Ishikawa (cell line): ENCODE data around the gene RNF213.

Source experiments
- CEBPB ChIP-seq: IDR thresholded peaks from 2 replicates; pipeline ENCODE4 v1.6.1; 2012
- CREB1 ChIP-seq: IDR thresholded peaks from 2 replicates; pipeline ENCODE4 v1.6.1; 2012; ENCODE audit warnings: low read depth
- EGR1 ChIP-seq: IDR thresholded peaks from 2 replicates; pipeline ENCODE4 v1.6.1; 2012
- EP300 ChIP-seq: IDR thresholded peaks from 2 replicates; pipeline ENCODE4 v1.6.1; 2012; ENCODE audit warnings: borderline replicate concordance
- FOXM1 ChIP-seq: IDR thresholded peaks from 2 replicates; pipeline ENCODE4 v1.6.1; 2012; ENCODE audit warnings: low read depth, borderline replicate concordance
- NFIC ChIP-seq: IDR thresholded peaks from 2 replicates; pipeline ENCODE4 v1.6.1; 2012
- RAD21 ChIP-seq: IDR thresholded peaks from 2 replicates; pipeline ENCODE4 v1.6.1; 2012; ENCODE audit warnings: low read depth
- TAF1 ChIP-seq: IDR thresholded peaks from 2 replicates; pipeline ENCODE4 v1.6.1; 2012; ENCODE audit warnings: low read depth, mild to moderate bottlenecking
- TCF12 ChIP-seq: IDR thresholded peaks from 2 replicates; pipeline ENCODE4 v1.6.1; 2012; ENCODE audit warnings: low read depth
- TEAD4 ChIP-seq: IDR thresholded peaks from 2 replicates; pipeline ENCODE4 v1.6.1; 2012
- YY1 ChIP-seq: IDR thresholded peaks from 2 replicates; pipeline ENCODE4 v1.6.1; 2012; ENCODE audit warnings: low read depth
- ZBTB7A ChIP-seq: IDR thresholded peaks from 2 replicates; pipeline ENCODE4 v1.6.1; 2012; ENCODE audit warnings: low read depth
- TF ChIP-seq, protein P1 (sequence below): IDR thresholded peaks from 2 replicates; pipeline ENCODE4 v1.6.1; 2012; ENCODE audit warnings: low read depth, mild to moderate bottlenecking
- TF ChIP-seq, protein P2 (sequence below): IDR thresholded peaks from 2 replicates; pipeline ENCODE4 v1.6.1; 2012
- TF ChIP-seq, protein P3 (sequence below): IDR thresholded peaks from 2 replicates; pipeline ENCODE4 v1.6.1; 2012

RNF213 gene

DNA sequence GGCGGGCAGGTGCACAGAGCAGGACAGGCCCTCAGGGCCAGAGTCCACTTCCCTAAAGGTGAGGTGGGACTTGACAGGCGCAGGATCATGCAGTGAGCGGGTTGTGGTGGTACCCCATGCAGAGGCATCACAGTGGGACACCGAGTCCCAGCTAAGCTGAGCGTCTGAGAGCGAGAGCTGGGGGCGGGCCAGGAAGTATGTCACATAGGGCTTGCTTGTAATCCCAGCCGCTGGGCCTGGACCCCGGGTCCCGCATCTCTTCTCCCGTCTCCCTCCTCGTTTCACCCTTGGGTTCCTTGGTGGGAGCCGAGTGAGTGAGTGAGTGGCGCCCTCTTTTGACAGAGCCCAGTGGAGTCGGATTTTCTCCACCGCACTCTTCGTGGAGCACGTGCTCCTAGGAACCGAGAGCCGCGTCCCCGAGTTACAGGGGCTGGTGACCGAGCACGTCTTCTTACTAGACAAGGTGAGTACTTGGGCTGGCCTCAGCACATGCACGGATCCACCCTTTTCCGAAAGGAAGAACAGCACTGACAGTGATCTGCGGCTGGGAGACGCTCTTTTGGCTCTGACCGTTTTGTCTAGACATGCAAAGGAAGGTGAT is 103.5 kb downstream of the RNF213 start:
- TF ChIP-seq EGR1 (no peak), YY1 (no peak), FOXM1 (no peak), RAD21 (peak; percentile 55)

DNA sequence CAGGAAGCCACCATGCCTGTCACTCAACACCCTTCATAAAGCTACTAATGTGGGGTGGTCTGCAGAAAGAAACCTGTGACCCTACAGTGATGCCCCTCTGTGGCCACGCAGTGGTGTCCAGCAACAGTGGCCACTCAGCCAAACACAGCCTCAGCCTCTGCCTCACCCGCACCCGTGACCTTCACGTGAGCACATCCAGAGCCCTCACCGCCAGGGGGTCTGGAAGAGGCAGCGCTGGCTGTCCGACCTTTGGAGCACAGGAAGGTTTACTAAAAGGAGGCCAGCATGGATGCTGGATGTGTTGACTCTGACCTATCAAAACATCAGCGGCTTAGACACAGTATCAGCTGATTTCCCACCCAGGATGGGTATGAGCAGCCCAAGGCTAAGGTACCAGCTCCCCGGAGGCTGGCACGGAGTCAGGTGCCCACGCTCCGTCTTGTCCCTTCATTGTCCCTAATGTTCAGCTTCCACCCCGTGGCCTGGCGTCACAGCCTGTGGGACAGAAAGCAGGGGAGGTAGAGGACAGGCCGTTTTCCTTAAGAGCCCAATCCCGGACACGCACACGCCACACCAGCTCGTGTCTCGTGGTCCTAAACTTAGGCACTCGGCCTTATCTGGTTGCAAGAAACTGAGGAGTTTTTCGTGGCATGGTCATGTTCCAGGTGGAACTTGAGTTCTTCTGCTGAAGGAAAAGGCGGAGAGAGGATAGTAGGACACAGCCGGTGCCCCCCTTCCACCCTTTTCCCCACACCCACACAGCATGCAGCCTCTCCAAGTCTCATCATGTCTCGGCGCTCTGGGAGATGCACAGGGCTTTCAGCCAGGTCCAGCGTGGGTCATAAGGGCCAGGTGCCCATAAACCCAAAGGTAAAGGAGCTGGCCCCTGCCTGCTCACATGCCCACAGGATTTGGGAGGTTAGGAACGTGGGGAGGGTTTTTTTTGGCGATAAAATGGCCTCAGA is 104.6 kb downstream of the RNF213 start:
- no peak for TF ChIP-seq FOXM1
- TF ChIP-seq, protein P1, sequence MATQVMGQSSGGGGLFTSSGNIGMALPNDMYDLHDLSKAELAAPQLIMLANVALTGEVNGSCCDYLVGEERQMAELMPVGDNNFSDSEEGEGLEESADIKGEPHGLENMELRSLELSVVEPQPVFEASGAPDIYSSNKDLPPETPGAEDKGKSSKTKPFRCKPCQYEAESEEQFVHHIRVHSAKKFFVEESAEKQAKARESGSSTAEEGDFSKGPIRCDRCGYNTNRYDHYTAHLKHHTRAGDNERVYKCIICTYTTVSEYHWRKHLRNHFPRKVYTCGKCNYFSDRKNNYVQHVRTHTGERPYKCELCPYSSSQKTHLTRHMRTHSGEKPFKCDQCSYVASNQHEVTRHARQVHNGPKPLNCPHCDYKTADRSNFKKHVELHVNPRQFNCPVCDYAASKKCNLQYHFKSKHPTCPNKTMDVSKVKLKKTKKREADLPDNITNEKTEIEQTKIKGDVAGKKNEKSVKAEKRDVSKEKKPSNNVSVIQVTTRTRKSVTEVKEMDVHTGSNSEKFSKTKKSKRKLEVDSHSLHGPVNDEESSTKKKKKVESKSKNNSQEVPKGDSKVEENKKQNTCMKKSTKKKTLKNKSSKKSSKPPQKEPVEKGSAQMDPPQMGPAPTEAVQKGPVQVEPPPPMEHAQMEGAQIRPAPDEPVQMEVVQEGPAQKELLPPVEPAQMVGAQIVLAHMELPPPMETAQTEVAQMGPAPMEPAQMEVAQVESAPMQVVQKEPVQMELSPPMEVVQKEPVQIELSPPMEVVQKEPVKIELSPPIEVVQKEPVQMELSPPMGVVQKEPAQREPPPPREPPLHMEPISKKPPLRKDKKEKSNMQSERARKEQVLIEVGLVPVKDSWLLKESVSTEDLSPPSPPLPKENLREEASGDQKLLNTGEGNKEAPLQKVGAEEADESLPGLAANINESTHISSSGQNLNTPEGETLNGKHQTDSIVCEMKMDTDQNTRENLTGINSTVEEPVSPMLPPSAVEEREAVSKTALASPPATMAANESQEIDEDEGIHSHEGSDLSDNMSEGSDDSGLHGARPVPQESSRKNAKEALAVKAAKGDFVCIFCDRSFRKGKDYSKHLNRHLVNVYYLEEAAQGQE: no peak
- no peak for TF ChIP-seq ZBTB7A
- TF ChIP-seq CEBPB: no peak
- TF ChIP-seq NFIC: no peak
- TF ChIP-seq RAD21: no peak
- no peak for TF ChIP-seq YY1
- TF ChIP-seq, protein P2, sequence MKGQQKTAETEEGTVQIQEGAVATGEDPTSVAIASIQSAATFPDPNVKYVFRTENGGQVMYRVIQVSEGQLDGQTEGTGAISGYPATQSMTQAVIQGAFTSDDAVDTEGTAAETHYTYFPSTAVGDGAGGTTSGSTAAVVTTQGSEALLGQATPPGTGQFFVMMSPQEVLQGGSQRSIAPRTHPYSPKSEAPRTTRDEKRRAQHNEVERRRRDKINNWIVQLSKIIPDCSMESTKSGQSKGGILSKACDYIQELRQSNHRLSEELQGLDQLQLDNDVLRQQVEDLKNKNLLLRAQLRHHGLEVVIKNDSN: no peak
- TF ChIP-seq EGR1: no peak
- TF ChIP-seq TEAD4: no peak
- no peak for TF ChIP-seq EP300
- TF ChIP-seq TCF12: no peak

DNA sequence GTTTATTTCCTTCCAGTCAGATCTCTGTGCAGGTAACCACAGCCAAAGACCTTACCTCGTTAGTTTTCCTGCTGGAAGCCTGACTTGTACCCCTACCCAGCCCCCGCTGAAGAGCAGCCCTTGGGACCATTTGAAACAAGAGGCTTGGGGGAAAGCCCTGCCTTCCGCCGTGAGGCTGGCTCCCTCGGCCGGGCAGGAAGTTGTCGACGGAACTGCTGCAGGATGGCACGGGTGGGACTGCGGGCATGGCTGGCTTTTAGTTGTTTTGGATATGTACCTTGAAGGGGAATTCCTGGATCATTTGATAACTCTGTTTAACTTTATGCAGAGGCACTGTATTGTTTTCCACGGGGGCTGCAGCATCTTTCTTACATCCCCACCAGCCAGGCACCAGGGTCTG is 105.3 kb downstream of the RNF213 start:
- TF ChIP-seq TAF1 (no peak), EGR1 (no peak)

DNA sequence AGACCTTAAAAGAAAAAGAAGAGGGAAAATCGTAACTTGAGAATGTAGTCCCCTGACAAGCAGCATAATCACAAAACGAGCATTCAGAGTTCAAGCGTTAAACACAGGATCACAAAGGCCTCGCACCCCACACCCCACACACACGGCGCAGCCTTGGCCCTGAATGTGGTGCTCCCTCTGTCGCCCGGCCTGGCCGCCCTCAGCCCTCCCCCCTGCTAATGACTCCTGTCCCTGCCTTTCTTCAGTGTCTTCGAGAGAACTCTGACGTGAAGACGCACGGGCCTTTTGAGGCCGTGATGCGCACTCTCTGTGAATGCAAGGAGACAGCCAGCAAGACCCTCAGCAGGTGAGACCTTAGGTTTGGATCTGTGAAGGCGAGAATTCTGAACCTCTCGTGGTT is 106.9 kb downstream of the RNF213 start:
- TF ChIP-seq EP300 (no peak), CREB1 (no peak), FOXM1 (no peak), RAD21 (no peak), TAF1 (no peak), ZBTB7A (no peak), NFIC (no peak), EGR1 (no peak)
- TF ChIP-seq, protein P2: no peak
- TF ChIP-seq, protein P3, sequence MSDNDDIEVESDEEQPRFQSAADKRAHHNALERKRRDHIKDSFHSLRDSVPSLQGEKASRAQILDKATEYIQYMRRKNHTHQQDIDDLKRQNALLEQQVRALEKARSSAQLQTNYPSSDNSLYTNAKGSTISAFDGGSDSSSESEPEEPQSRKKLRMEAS: no peak

DNA sequence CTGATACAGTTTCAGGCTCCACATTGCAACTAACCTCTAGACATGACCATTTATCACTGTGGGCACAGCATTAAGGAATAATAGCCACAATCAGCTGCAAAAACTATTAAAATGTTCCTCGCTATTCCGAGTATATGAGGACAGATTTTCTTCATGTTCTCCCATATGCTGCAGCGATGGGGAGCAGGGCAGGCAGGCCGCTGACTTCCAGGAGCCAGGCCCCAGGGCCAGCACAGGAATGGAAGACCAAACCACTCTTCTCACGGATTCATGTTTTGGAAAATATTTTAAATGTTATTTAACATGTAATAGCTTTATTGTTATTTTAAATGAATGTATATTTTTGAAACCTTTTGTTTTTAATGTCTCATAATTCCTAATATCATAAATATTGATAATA is 110.5 kb downstream of the RNF213 start:
- TF ChIP-seq EGR1 (no peak), TEAD4 (no peak), CEBPB (no peak), NFIC (no peak), CREB1 (no peak), FOXM1 (no peak), RAD21 (no peak)
- TF ChIP-seq, protein P1: no peak
- TF ChIP-seq, protein P2: no peak

DNA sequence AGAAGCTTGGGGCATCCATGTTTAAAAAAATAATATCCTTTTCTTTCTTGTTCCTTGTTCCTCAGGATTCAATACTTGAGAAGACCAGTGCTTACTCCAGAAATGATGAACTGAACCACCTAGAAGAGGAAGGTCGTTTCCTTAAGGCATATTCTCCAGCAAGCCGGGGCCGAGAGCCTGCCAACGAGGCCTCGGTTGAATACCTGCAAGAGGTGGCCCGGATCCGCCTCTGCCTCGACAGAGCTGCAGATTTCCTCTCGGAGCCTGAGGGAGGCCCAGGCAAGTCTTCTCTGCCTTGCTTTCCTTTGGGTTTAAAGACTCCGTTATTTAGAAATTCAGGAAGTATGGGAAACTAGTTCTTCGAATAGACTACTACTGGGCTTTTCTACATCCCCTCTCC is 111.8 kb downstream of the RNF213 start:
- TF ChIP-seq TEAD4: no peak
- TF ChIP-seq TAF1: no peak
